ENCODE results near the gene FAM83G. TPM values are rescaled to one million over a fixed set of nuclear protein-coding genes. Genes with fewer than 3 reads are reported as not detected.

Gene FAM83G
- total and polyA plus RNA-seq, 12 donors, result 1.8 to 7.3 (median 4.0) TPM

DNA sequence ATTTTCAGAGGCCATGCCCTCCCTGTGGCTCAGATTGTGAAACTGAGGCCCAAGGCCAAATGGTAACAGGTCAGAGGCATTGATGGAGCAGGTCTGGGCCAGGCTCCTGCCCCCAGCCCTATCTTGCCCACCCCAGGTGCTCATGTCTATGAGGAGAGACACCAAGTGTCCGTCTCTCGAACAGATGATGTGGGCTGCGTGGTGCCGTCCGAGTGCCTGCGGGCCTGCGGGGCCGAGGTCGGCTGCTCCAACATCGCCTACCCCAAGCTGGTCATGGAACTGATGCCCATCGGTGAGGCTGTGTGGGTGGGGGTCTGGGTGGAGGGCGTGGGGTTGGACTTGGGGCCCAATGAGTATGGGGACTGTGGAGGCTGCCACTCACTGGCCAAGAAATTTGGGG is 8.7 kb upstream of the FAM83G start:
- intact Hi-C loops (cut with DNase I), result no loop called here
- no peak for DNase-seq
- WGBS, 4 donors, result 95 to 100% (median 98%) methylated on average over 3 to 12 of the region's 12 CpGs
- H3K4me3 ChIP-seq, result no peak overlapping the region
- H3K9me3 ChIP-seq (replicated peaks in 1 of 3), result no peaks in the 10 kb centered on the region
- H3K27me3 ChIP-seq, result no peaks in the 10 kb centered on the region
- H3K36me3 ChIP-seq (replicated peaks in 1 of 2), result no peaks in the 10 kb centered on the region
- H3K27ac ChIP-seq, result no peak overlapping the region
- H3K4me1 ChIP-seq (replicated peaks in 1 of 2), result no peaks in the 10 kb centered on the region
- no peak for TF ChIP-seq POLR2A (IDR thresholded peaks at IDR 0.05)
- TF ChIP-seq, protein P1, sequence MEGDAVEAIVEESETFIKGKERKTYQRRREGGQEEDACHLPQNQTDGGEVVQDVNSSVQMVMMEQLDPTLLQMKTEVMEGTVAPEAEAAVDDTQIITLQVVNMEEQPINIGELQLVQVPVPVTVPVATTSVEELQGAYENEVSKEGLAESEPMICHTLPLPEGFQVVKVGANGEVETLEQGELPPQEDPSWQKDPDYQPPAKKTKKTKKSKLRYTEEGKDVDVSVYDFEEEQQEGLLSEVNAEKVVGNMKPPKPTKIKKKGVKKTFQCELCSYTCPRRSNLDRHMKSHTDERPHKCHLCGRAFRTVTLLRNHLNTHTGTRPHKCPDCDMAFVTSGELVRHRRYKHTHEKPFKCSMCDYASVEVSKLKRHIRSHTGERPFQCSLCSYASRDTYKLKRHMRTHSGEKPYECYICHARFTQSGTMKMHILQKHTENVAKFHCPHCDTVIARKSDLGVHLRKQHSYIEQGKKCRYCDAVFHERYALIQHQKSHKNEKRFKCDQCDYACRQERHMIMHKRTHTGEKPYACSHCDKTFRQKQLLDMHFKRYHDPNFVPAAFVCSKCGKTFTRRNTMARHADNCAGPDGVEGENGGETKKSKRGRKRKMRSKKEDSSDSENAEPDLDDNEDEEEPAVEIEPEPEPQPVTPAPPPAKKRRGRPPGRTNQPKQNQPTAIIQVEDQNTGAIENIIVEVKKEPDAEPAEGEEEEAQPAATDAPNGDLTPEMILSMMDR (IDR thresholded peaks at IDR 0.05), result no peak

DNA sequence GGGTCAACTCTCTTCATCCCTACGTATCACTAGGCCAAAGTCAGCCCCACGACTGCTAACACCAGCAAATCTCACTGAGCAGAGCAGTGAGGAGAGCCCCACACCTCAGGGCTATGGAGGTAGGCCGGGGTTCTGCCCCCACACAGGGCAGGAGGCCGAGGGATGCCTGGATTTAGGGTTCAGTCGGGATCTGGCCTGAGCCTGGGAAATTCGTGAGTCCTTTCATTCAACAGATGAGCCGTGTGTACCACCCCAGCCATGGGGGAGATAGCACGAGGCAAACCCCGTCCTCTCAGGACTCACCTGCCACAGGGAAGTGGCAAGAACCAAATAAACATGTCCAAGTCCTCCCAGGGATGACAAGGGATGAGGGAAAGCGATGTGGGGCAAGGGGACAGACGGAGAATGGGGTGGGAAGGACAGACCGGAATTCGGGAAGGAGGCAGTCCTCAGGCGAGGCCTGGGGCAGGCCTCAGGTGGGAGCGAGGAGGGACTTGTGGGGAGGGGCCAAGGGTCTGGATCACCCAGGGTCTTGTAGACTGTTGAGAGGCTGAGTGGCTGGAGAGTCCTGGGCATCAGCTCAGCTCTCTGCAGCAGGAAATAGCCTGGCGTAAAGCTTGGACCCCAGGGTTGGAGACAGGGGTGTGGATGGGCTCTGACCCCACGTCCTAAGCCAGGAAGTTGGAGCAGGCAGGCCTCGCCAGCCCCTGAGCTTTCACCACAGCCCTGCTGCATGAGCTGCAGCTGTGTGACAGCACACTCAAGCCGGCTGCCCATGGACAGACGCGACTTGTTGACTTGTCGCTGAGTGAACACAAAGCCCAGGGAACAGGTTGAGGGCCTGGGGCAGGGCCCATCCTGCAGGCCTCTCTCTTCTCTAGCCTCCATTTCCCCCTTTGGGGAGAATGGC is 7.9 kb upstream of the FAM83G start:
- no peak overlapping the region for H3K4me3 ChIP-seq
- no peaks in the 10 kb centered on the region for H3K4me1 ChIP-seq (replicated peaks in 1 of 2)
- 95 to 98% (median 97%) methylated on average over 18 to 22 of the region's 22 CpGs for WGBS, 4 donors
- H3K27ac ChIP-seq, result no peak overlapping the region
- no peak for TF ChIP-seq POLR2A (IDR thresholded peaks at IDR 0.05)
- TF ChIP-seq, protein P1 (IDR thresholded peaks at IDR 0.05), result no peak
- no peaks in the 10 kb centered on the region for H3K9me3 ChIP-seq (replicated peaks in 1 of 3)
- intact Hi-C loops (cut with DNase I), result no loop called here
- DNase-seq, result no peak
- H3K27me3 ChIP-seq, result no peaks in the 10 kb centered on the region
- H3K36me3 ChIP-seq (replicated peaks in 1 of 2), result no peaks in the 10 kb centered on the region

DNA sequence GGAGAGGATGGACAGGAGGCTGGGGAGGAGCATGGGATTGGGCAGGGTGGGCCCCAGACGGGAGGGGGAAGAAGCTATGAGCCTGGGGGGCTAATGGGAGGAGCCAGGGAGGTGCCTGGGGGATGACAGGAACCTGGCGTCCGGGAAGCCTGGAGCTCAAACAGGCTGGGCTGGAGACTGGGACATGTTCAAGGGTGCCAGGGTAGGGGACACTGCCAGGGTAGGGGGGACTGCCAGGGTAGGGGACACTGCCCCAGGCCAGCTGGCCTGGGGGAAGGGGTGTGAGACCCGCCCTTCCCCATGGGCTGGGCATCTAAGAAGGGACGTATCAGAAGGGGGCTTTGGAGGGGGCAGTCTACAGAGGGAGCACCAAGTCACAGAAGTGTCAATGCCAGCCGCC is 7.0 kb upstream of the FAM83G start:
- TF ChIP-seq, protein P1 (IDR thresholded peaks at IDR 0.05), result no peak
- no peak for TF ChIP-seq POLR2A (IDR thresholded peaks at IDR 0.05)
- Histone ChIP-seq H3K4me3 (no peak overlapping the region), H3K9me3 (replicated peaks in 1 of 3) (no peaks in the 10 kb centered on the region), H3K27ac (no peak overlapping the region), H3K4me1 (replicated peaks in 1 of 2) (no peaks in the 10 kb centered on the region), H3K36me3 (replicated peaks in 1 of 2) (no peaks in the 10 kb centered on the region), H3K27me3 (no peaks in the 10 kb centered on the region)
- intact Hi-C loops (cut with DNase I), result no loop called here
- WGBS, 4 donors, result 84 to 87% (median 86%) methylated on average over 4 to 6 of the region's 6 CpGs
- no peak for DNase-seq

DNA sequence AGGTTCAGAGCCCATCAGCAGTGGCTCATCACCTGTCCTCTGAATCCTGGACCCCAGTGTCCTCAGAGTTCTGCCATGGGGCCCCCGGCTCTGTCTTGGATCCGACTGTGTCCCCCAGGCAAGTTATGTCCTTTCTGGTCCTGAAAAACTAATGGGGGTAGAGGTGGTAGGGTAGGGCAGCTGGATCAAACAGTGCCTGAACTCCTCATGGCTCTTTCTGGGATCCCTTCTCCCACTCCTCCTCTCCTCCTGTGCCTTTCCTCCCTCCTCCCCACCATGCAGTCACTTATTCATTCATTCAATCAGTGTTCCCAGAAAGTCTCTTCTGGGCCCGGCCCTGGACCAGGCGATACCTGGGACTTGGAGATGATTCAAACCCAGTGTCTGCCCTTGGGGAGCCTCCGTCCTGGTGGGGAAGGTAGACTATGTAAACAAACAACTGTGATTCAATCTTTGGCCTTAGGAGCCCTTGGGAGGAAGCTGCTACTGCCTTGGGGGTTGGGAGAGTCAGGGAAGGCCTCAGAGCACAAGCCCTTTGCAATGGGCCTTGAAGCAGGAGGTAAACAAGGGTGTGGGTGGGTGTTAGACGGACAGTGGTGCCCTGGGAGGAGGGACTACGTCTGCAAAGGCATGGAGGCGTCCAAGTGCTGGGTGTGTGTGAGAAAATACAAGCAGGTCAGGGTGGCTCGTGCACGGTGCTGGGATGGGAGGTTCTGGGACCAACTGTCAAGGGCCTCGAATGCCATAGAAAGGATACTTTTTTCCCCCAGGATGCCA is 6.4 kb upstream of the FAM83G start:
- intact Hi-C loops (cut with DNase I), result no loop called here
- Histone ChIP-seq H3K9me3 (replicated peaks in 1 of 3) (no peaks in the 10 kb centered on the region), H3K4me1 (replicated peaks in 1 of 2) (no peaks in the 10 kb centered on the region), H3K27ac (peak overlapping the region in 1 of 5 donors; percentile 34), H3K27me3 (no peaks in the 10 kb centered on the region), H3K4me3 (no peak overlapping the region), H3K36me3 (replicated peaks in 1 of 2) (no peaks in the 10 kb centered on the region)
- WGBS, 4 donors, result 45 to 58% (median 49%) methylated on average over 10 to 11 of the region's 11 CpGs
- TF ChIP-seq, protein P1 (IDR thresholded peaks at IDR 0.05), result no peak
- no peak for TF ChIP-seq POLR2A (IDR thresholded peaks at IDR 0.05)
- peak in 3 of 7 donors; percentile 21 to 48 (median 41) for DNase-seq
